HepG2 (cell line): ENCODE measurements around the gene ARL8A.

ENCODE experiments used
- BRCA1 ChIP-seq: sonication (generic); formaldehyde crosslinking; IDR thresholded peaks from 2 replicates; pipeline ENCODE4 v1.4.0; 2020; ENCODE audit warnings: missing genetic modification reagents
- TF ChIP-seq, protein P1 (sequence below): sonication (generic); formaldehyde crosslinking; IDR thresholded peaks from 2 replicates; pipeline ENCODE4 v1.5.1; 2020; ENCODE audit warnings: missing genetic modification reagents, mild to moderate bottlenecking, borderline replicate concordance

DNA sequence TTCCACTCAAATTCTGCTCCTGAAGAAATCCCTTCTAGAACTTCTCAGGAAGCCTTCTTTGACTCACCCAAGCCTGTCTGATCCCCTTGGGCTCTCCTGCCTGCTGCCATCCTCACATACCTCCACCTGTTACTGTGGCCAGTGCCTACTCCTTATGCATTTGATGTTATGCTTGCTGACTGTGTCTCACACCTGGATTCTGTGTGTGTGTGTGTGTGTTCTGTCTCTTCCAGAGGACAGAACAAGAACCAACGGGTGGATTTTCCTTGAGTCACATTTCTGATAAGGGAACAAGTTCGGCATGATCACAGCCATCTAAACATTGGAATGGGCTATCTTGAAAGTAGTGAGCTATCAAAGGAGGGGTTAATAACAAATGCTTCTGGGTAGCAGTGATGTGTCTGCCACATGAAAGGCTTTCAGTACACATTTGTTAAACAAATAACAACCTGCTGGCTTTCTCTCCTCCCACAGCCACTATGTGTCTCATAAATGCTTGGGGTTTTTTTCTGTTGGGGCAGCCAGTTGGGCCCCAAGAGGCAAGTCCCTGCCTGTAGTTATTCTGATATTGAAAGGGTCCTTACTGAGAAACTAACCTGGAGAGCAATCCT is 30.7 kb downstream of the ARL8A start:
- TF ChIP-seq BRCA1 (CRISPR knock-in tag), result no peak
- TF ChIP-seq, protein P1, sequence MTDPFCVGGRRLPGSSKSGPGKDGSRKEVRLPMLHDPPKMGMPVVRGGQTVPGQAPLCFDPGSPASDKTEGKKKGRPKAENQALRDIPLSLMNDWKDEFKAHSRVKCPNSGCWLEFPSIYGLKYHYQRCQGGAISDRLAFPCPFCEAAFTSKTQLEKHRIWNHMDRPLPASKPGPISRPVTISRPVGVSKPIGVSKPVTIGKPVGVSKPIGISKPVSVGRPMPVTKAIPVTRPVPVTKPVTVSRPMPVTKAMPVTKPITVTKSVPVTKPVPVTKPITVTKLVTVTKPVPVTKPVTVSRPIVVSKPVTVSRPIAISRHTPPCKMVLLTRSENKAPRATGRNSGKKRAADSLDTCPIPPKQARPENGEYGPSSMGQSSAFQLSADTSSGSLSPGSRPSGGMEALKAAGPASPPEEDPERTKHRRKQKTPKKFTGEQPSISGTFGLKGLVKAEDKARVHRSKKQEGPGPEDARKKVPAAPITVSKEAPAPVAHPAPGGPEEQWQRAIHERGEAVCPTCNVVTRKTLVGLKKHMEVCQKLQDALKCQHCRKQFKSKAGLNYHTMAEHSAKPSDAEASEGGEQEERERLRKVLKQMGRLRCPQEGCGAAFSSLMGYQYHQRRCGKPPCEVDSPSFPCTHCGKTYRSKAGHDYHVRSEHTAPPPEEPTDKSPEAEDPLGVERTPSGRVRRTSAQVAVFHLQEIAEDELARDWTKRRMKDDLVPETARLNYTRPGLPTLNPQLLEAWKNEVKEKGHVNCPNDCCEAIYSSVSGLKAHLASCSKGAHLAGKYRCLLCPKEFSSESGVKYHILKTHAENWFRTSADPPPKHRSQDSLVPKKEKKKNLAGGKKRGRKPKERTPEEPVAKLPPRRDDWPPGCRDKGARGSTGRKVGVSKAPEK (CRISPR knock-in tag), result no peak
